Neural progenitor cell (in vitro differentiated cells): Measurements from ENCODE around the gene EIF2AK3. TPM values are rescaled to one million over a fixed set of nuclear protein-coding genes. Genes with fewer than 3 reads are reported as not detected.
A peak's percentile ranks its signal among the peaks of the same experiment; 100 is the strongest.
"Not testable (repeated sequence)": the region's sequence is repeated elsewhere in the genome, so short reads cannot be mapped to it uniquely, and the experiment has no call there.

ENCODE experiments used
- DNase-seq: peaks from one replicate; pipeline ENCODE4 v3.0.0-alpha.2; 2016; ENCODE audit warnings: low spot score
- H2AFZ ChIP-seq: fragments of 200-600 bp; sonication (generic); replicated peaks from 2 replicates; pipeline ENCODE4 v1.6.1; 2016; ENCODE audit warnings: antibody characterized with exemption
- H3F3A ChIP-seq: fragments of 200-600 bp; sonication (generic); 2 replicates; pipeline ENCODE4 v1.6.1; 2016; ENCODE audit warnings: antibody characterized with exemption, low read depth
- H3K27ac ChIP-seq: fragments of 200-600 bp; sonication (generic); 2 replicates; pipeline ENCODE4 v1.5.1; 2016; ENCODE audit warnings: mild to moderate bottlenecking
- H3K27me3 ChIP-seq: fragments of 200-600 bp; sonication (generic); 2 replicates; pipeline ENCODE4 v1.6.1; 2016; ENCODE audit warnings: mild to moderate bottlenecking, moderate library complexity
- H3K36me3 ChIP-seq: fragments of 200-600 bp; sonication (generic); 2 replicates; pipeline ENCODE4 v1.5.1; 2016
- H3K4me1 ChIP-seq: fragments of 200-600 bp; sonication (generic); 2 replicates; pipeline ENCODE4 v1.6.1; 2016; ENCODE audit warnings: mixed run types
- H3K4me2 ChIP-seq: fragments of 200-600 bp; sonication (generic); 2 replicates; pipeline ENCODE4 v1.6.1; 2016
- H3K4me3 ChIP-seq: fragments of 200-600 bp; sonication (generic); 2 replicates; pipeline ENCODE4 v1.5.1; 2016
- H3K79me2 ChIP-seq: fragments of 200-600 bp; sonication (generic); 2 replicates; pipeline ENCODE4 v1.6.1; 2016; ENCODE audit warnings: low read depth
- H3K9ac ChIP-seq: fragments of 200-600 bp; sonication (generic); 2 replicates; pipeline ENCODE4 v1.6.1; 2016
- H3K9me3 ChIP-seq: fragments of 200-600 bp; sonication (generic); 2 replicates; pipeline ENCODE4 v1.5.1; 2016; ENCODE audit warnings: low read depth
- H4K20me1 ChIP-seq: fragments of 200-600 bp; sonication (generic); 2 replicates; pipeline ENCODE4 v1.6.1; 2016; ENCODE audit warnings: low read depth
- H3K27ac Mint-ChIP-seq: 3 replicates; pipeline ENCODE4 v1.8.0; 2021; ENCODE audit warnings: mixed read lengths
- H3K27me3 Mint-ChIP-seq: 2 replicates; pipeline ENCODE4 v1.8.0; 2022; ENCODE audit warnings: low read depth, mild to moderate bottlenecking, inconsistent platforms, moderate library complexity, mixed read lengths; ENCODE audit not compliant: insufficient read depth
- H3K36me3 Mint-ChIP-seq: 3 replicates; pipeline ENCODE4 v1.8.0; 2021; ENCODE audit warnings: mixed read lengths
- H3K4me1 Mint-ChIP-seq: 3 replicates; pipeline ENCODE4 v1.8.0; 2021; ENCODE audit warnings: mixed read lengths
- H3K4me3 Mint-ChIP-seq: 3 replicates; pipeline ENCODE4 v1.8.0; 2021; ENCODE audit warnings: mild to moderate bottlenecking, moderate library complexity, mixed read lengths
- H3K9me3 Mint-ChIP-seq: 3 replicates; pipeline ENCODE4 v1.8.0; 2020; ENCODE audit warnings: mixed read lengths
- EZH2 ChIP-seq: fragments of 200-600 bp; sonication (generic); IDR thresholded peaks from 2 replicates; pipeline ENCODE4 v1.6.1; 2017; ENCODE audit warnings: antibody characterized with exemption, mild to moderate bottlenecking, moderate library complexity
- EZH2phosphoT487 ChIP-seq: fragments of 200-600 bp; sonication (generic); IDR thresholded peaks from 2 replicates; pipeline ENCODE4 v1.6.1; 2017; ENCODE audit warnings: antibody characterized with exemption
- total RNA-seq: library from RNA; depleted of rRNA; stranded (reverse); fragments of >200 nt; gene quantifications from 2 replicates; pipeline ENCODE4 v1.2.3, GENCODE V29; 2015; ENCODE audit warnings: low replicate concordance
- TF ChIP-seq, protein P1 (sequence below): fragments of 200-600 bp; sonication (generic); IDR thresholded peaks from 2 replicates; pipeline ENCODE4 v1.5.1; 2017; ENCODE audit warnings: antibody characterized with exemption, mild to moderate bottlenecking

EIF2AK3 gene
- total RNA-seq, 1 donor from 2014 or later = 21.6 TPM

DNA sequence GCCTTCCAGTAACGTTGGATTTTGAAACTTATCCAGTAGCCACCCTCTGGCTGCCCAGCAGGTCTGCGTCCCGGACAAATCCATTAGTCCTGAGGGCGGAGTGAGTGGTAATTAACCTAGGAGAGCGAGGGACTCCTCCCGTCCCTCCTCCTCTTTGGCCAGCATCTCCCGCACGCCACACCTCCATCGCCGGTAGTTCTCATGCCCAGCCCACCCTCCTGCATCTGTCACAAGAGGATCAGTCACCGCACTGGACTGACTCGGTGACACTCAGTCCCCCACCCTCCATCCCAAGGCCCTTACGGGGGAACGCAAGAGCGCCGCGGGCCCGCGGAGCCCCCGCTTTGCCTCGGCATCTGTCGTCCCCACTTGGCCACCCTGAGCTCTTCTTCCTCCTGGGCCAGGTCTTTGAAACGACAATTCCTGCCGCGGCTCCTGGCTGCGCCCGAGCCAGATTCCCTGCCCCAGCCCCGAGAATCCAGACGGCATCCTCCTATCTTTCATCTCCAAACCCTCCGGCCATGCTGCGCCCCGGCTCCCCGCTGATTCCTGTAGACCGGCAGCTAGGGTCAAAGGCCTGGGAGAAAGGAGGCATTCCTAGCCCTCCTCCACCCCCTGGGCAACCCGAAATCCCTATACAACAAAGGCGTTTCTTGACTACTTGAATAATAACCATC lies 77.5 kb downstream of the EIF2AK3 start:
- no peak overlapping the region for H3K27ac ChIP-seq
- H3K9ac ChIP-seq = no peak overlapping the region
- peak overlapping the region; percentile 43 for H2AFZ ChIP-seq
- H3F3A ChIP-seq = peaks cover 22% of the 10 kb centered on the region
- Mint-ChIP-seq H3K27ac (peak overlapping the region; percentile 88), H3K27me3 (peaks cover 16% of the 10 kb centered on the region), H3K36me3 (peaks cover 4% of the 10 kb centered on the region), H3K9me3 (peaks cover 4% of the 10 kb centered on the region), H3K4me1 (peaks cover 12% of the 10 kb centered on the region), H3K4me3 (peak overlapping the region; percentile 83)
- H3K9me3 ChIP-seq = no peaks in the 10 kb centered on the region
- no peaks in the 10 kb centered on the region for H3K36me3 ChIP-seq
- H4K20me1 ChIP-seq = no peaks in the 10 kb centered on the region
- TF ChIP-seq, protein P1, sequence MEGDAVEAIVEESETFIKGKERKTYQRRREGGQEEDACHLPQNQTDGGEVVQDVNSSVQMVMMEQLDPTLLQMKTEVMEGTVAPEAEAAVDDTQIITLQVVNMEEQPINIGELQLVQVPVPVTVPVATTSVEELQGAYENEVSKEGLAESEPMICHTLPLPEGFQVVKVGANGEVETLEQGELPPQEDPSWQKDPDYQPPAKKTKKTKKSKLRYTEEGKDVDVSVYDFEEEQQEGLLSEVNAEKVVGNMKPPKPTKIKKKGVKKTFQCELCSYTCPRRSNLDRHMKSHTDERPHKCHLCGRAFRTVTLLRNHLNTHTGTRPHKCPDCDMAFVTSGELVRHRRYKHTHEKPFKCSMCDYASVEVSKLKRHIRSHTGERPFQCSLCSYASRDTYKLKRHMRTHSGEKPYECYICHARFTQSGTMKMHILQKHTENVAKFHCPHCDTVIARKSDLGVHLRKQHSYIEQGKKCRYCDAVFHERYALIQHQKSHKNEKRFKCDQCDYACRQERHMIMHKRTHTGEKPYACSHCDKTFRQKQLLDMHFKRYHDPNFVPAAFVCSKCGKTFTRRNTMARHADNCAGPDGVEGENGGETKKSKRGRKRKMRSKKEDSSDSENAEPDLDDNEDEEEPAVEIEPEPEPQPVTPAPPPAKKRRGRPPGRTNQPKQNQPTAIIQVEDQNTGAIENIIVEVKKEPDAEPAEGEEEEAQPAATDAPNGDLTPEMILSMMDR = peak; percentile 3
- TF ChIP-seq EZH2phosphoT487 = no peak
- DNase-seq = peak; percentile 86
- H3K27me3 ChIP-seq = no peaks in the 10 kb centered on the region
- H3K4me1 ChIP-seq = peaks cover 16% of the 10 kb centered on the region
- H3K4me3 ChIP-seq = peak overlapping the region; percentile 54
- no peaks in the 10 kb centered on the region for H3K79me2 ChIP-seq
- H3K4me2 ChIP-seq = peak overlapping the region; percentile 88

DNA sequence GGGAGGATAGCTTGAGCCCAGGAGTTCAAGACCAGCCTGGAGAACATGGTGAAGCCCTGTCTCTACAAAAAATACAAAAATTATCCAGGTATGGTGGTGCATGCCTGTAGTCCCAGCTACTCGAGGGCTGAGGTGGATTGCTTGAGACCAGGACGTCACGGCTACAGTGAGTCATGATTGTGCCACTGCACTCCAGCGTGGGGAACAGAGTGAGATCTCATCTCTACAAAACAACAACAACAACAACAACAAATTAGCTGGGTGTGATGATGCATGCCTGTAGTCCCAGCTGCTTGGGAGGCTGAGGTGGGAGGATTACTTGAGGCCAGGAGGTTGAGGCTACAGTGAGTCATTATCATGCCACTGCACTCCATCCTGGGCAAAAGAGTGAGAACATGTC lies 81.0 kb downstream of the EIF2AK3 start:
- peaks cover 12% of the 10 kb centered on the region for H3K4me1 Mint-ChIP-seq
- not testable (repeated sequence) for H3K36me3 ChIP-seq, H4K20me1 ChIP-seq, H3K79me2 ChIP-seq, H3K27ac Mint-ChIP-seq, DNase-seq, H3K4me3 Mint-ChIP-seq, H3K9me3 ChIP-seq, H3K4me3 ChIP-seq, H3K27me3 ChIP-seq, H3K27ac ChIP-seq, H3K9ac ChIP-seq, H3K36me3 Mint-ChIP-seq, H3K4me2 ChIP-seq, H2AFZ ChIP-seq, H3K9me3 Mint-ChIP-seq
- peaks cover 18% of the 10 kb centered on the region for H3K27me3 Mint-ChIP-seq
- H3F3A ChIP-seq = peaks cover 22% of the 10 kb centered on the region
- peaks cover 16% of the 10 kb centered on the region for H3K4me1 ChIP-seq

DNA sequence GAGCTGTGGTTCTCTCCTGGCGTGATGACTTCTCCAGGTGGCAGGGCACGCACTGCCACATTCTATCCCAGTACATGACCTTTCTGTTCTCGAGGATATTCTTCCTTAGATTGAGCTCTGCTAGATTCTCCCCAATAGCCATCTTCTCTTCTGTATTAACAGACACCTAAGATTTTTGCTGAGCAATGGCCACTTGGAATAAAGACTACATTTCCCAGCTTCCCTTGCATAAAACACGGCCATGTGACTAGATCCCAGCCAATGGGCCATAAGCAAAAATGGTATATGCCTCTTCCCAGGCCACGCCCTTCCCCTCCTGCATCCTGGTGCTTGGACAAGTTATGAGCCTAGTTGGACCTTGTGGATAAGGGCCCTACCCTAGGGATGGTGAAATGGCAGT lies 82.1 kb downstream of the EIF2AK3 start:
- H3K36me3 Mint-ChIP-seq = no peaks in the 10 kb centered on the region
- H3K27me3 ChIP-seq = no peaks in the 10 kb centered on the region
- DNase-seq = peak; percentile 28
- peaks cover 10% of the 10 kb centered on the region for H3K9me3 Mint-ChIP-seq
- H3K9me3 ChIP-seq = no peaks in the 10 kb centered on the region
- H3K4me3 Mint-ChIP-seq = no peak overlapping the region
- no peaks in the 10 kb centered on the region for H3K79me2 ChIP-seq
- TF ChIP-seq EZH2 (no peak), EZH2phosphoT487 (no peak)
- TF ChIP-seq, protein P1 = no peak
- H3K4me1 ChIP-seq = peaks cover 8% of the 10 kb centered on the region
- H3F3A ChIP-seq = peaks cover 17% of the 10 kb centered on the region
- H3K27ac Mint-ChIP-seq = no peak overlapping the region
- no peak overlapping the region for H2AFZ ChIP-seq
- no peaks in the 10 kb centered on the region for H3K36me3 ChIP-seq
- no peak overlapping the region for H3K4me2 ChIP-seq
- H3K4me1 Mint-ChIP-seq = peaks cover 8% of the 10 kb centered on the region
- H4K20me1 ChIP-seq = no peaks in the 10 kb centered on the region
- H3K4me3 ChIP-seq = no peak overlapping the region
- H3K27me3 Mint-ChIP-seq = peaks cover 18% of the 10 kb centered on the region
- no peak overlapping the region for H3K9ac ChIP-seq
- H3K27ac ChIP-seq = no peak overlapping the region

DNA sequence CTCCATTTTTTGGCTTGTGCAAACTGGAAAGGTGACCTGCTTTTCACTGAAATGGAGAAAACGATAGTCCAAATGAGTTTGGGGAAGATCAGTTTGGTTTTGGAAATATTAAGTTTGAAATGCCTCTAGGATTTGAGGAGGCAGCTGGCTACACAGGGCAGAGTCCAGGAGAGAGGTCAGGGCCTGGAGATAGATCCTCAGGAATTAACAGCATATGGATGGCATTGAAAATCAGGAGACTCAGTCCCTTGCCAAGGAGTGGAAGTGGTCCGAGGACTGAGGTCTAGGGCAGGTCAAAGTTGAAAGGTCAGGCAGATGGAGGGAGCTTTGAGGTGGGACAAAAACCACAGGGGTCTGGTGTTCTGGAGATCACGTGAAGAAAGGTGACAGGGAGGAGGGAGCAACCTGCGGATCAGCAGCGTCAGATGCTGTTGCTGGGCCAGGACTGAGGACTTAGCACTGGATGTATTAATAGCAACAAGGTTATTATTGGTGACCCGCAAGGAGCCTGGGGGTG lies 83.7 kb downstream of the EIF2AK3 start:
- H3K36me3 ChIP-seq = no peaks in the 10 kb centered on the region
- H2AFZ ChIP-seq = no peak overlapping the region
- H3K79me2 ChIP-seq = no peaks in the 10 kb centered on the region
- no peak overlapping the region for H3K4me3 Mint-ChIP-seq
- H3K36me3 Mint-ChIP-seq = no peaks in the 10 kb centered on the region
- H3K27me3 Mint-ChIP-seq = peaks cover 14% of the 10 kb centered on the region
- H3K4me3 ChIP-seq = no peak overlapping the region
- peaks cover 2% of the 10 kb centered on the region for H3F3A ChIP-seq
- no peaks in the 10 kb centered on the region for H3K9me3 ChIP-seq
- H3K27ac Mint-ChIP-seq = peak overlapping the region; percentile 13
- H3K9ac ChIP-seq = no peak overlapping the region
- peaks cover 11% of the 10 kb centered on the region for H3K9me3 Mint-ChIP-seq
- TF ChIP-seq, protein P1 = no peak
- no peak for TF ChIP-seq EZH2
- TF ChIP-seq EZH2phosphoT487 = no peak
- H3K4me1 Mint-ChIP-seq = no peaks in the 10 kb centered on the region
- no peak overlapping the region for H3K27ac ChIP-seq
- no peaks in the 10 kb centered on the region for H4K20me1 ChIP-seq
- peaks cover under 1% of the 10 kb centered on the region for H3K4me1 ChIP-seq
- no peaks in the 10 kb centered on the region for H3K27me3 ChIP-seq
- DNase-seq = no peak
- no peak overlapping the region for H3K4me2 ChIP-seq
